RWPE1 (cell line): ENCODE measurements around the gene EDIL3.

ENCODE experiments used
- CTCF ChIA-PET: fragments of 350-600 bp; sonication (Branson Sonifier 250); formaldehyde crosslinking; extraction: SDS; loops from one replicate; lab custom pipeline; 2021; lab: Yijun Ruan, JAX
- POLR2A ChIA-PET: fragments of 400-600 bp; formaldehyde crosslinking; extraction: SDS; loops from one replicate; lab custom pipeline; 2020; ENCODE audit warnings: antibody characterized with exemption; ENCODE audit not compliant: low non-redundant PET; lab: Yijun Ruan, JAX
- DNase-seq: peaks from one replicate; pipeline ENCODE4 v3.0.0; 2012; ENCODE audit warnings: low spot score
- H3K27ac ChIP-seq: fragments of 450-650 bp; 2 replicates; pipeline ENCODE4 v1.5.1; 2017
- TF ChIP-seq, protein P1 (sequence below): fragments of 450-650 bp; conservative IDR thresholded peaks from 2 replicates; pipeline ENCODE4 v1.5.1; 2017; ENCODE audit warnings: low read depth, mild to moderate bottlenecking

The EDIL3 gene

DNA sequence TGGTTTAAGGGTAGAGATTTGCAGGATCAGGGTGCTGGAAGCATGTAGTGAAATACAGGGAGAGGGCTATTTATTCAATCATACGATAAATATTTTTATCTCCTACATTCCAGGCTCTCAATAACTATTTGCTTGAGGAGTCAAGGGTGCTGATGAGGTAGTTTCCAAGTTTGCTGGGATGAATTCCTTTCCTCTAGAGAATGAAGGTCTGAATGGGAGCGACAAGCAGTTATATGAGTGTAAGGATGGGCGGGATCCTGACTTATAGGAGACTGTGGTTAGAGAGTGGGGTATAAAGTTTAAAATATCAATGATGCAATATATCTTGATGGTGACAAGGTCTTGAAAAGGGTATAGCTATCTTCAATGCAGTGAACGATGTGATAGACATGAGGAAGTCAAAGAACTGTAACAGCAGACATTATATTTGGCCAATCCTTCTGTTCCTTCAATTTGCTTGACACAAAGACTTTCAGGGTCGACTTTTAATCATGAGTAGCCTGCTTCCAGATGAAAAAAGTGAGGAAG is 462.9 kb downstream of the EDIL3 start:
- POLR2A ChIA-PET: no interaction called here
- no peak overlapping the region for H3K27ac ChIP-seq
- TF ChIP-seq, protein P1, sequence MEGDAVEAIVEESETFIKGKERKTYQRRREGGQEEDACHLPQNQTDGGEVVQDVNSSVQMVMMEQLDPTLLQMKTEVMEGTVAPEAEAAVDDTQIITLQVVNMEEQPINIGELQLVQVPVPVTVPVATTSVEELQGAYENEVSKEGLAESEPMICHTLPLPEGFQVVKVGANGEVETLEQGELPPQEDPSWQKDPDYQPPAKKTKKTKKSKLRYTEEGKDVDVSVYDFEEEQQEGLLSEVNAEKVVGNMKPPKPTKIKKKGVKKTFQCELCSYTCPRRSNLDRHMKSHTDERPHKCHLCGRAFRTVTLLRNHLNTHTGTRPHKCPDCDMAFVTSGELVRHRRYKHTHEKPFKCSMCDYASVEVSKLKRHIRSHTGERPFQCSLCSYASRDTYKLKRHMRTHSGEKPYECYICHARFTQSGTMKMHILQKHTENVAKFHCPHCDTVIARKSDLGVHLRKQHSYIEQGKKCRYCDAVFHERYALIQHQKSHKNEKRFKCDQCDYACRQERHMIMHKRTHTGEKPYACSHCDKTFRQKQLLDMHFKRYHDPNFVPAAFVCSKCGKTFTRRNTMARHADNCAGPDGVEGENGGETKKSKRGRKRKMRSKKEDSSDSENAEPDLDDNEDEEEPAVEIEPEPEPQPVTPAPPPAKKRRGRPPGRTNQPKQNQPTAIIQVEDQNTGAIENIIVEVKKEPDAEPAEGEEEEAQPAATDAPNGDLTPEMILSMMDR: no peak
- CTCF ChIA-PET: interaction anchor here (0.7 kb wide), 1 partner anchor 72 kb away, joined by 3 read pairs; no protein-coding TSS in a partner anchor
- no peak for DNase-seq

DNA sequence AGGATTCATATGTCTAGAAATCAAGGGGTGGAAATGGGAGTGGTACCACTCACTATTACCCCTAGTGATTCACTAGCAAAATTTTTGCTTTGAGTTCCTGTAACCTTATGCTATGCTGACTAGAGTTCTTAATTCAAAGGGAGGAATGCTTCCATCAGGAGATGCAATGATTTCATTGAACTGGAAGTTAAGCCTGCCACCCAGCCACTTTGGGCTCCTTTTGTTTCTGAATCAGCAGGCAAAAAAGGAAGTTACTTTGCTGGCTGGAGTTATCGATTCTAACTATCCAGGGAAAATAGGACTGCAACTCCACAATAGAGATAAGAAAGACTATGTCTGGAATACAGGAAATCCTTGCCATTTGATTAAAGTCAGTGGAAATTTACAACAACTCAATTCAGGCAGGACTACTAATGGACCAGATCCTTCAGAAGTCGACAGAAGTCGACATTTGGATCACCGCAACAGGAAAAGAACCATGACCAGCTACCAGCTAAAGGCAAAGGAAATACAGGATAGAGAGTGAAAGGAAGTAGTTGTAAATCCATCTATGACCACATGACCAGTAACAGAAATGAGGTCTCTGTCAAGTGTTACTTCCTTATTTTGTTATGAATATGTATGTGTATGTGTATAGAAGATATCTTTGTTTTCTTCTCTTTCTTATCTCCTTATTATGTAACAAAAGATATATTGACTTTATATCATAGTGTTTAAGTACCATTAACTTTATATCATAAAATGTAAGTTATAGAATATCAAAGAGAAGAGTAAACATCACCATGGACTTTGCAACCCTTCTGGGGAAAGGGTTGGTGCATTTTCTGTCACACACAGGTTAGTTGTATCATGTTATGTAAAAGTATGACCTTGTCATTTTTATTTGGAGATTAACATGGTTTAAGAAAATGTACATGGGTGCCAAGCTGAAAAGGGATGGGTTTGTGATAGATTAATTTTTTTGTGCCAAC is 465.3 kb downstream of the EDIL3 start:
- no peak overlapping the region for H3K27ac ChIP-seq
- POLR2A ChIA-PET: no interaction called here
- TF ChIP-seq, protein P1: no peak
- CTCF ChIA-PET: no interaction called here
- DNase-seq: no peak

- ChIA-PET POLR2A (no interaction called here), CTCF (interaction anchor here (0.9 kb wide), 1 partner anchor 10 kb away, joined by 8 read pairs; no protein-coding TSS in a partner anchor)
- H3K27ac ChIP-seq: no peak overlapping the region
- no peak for DNase-seq
- TF ChIP-seq, protein P1: no peak
Measured at GRCh38 chr5:83917261-83917908, 467.3 kb downstream of the EDIL3 start.

DNA sequence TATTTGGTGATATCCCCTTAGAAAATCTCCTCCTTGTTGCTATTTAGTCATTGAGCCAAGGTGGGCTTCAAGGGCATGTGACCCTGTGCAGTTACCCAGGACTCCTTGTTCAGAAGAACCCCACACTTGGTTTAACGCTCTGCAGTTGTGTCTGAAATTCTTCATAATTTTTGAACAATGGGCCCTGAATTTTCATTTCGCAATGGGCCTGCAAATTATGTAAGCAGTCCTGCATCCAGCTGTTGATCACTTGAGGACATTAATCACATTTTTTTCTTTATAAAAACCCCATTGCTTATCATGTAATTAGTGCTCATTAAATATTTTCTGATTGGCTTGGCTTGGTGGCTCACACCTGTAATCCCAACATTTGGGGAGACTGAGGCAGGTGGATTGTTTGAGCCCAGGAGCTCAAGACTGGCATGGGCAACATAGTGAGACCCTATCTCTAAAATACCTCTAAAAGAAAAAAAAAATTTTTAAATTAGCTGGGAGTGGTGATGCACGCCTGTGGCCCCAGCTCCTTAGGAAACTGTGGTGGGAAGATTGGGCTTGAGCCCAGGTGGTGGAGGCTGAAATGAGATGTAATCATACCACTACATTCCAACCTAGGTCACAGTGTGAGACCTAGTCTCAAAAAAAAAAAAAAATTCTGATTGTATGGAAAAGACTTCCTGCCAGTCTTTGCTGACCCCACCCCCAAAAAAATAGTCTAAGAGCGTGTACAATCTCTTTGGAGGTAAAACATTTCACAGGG is 469.8 kb downstream of the EDIL3 start:
- POLR2A ChIA-PET: no interaction called here
- H3K27ac ChIP-seq: no peak overlapping the region
- CTCF ChIA-PET: interaction anchor here (0.6 to 1.5 kb wide), 3 partner anchors 13 to 294 kb away, joined by 3 to 4 read pairs (median 3); no protein-coding TSS in a partner anchor
- TF ChIP-seq, protein P1: no peak
- DNase-seq: no peak

GRCh38 chr5:83914199-83914598 is 470.5 kb downstream of the EDIL3 start:
- TF ChIP-seq, protein P1: no peak
- POLR2A ChIA-PET: no interaction called here
- CTCF ChIA-PET: interaction anchor here (0.6 to 1.5 kb wide), 2 partner anchors 13 to 173 kb away, joined by 3 read pairs; no protein-coding TSS in a partner anchor
- no peak for DNase-seq
- H3K27ac ChIP-seq: no peak overlapping the region
